CD4-positive, alpha-beta T cell treated with Interleukin-12 subunit alpha and Interleukin-12 subunit beta, for 1 hour (primary cell): ENCODE measurements around the gene APC.
A peak's percentile ranks its signal among the peaks of the same experiment; 100 is the strongest.

Source experiments
- DNase-seq: peaks from one replicate; pipeline ENCODE4 v3.0.0-alpha.2; 2020

Gene APC

DNA sequence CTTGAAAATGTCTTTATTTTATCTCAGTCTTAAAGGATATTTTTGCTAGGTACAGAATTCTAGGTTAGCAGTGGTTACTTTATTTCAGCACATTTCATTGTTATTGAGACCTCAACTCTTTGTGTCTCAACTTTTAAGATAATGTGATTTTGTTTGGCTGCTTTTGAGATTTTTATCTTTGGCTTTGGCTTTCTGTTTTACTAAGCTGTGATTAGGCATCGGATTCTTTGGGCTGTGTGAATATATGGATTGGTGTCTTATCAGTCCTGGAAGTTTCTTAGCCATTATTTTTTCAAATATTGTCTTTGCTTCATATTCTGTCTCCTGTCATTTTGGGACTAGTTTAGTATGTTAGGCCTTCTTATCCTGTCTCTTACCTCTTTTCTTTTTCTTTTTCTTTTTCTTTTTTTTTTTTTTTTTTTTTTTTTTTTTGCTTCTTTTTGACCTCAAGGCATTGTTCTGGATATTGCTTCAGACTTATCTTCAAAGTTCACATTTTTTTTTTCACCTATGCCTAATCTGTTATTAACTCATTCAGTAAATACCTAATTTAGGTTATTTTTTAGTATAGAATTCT, 20.1 kb upstream of the APC start:
- no peak for DNase-seq

DNA sequence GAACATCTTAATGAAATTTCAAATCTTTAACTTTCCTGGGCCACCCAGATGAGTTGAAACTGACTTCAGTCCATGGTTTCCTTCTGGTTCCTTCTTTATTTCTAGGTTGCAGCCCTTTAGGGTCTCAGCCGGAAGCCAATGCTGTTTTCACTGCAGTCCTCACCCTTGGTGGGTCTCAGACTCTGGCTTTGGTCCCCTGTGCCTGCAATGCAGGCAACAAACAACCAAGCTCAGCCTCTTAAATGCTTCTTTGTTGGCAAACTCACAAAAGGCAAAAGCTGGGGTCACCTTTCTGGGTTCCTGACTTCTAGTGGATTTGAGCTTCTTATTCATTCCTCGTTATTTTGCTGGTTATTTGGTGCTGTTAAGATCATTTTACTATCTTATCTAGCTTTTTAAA, 19.3 kb upstream of the APC start:
- DNase-seq, result no peak

DNA sequence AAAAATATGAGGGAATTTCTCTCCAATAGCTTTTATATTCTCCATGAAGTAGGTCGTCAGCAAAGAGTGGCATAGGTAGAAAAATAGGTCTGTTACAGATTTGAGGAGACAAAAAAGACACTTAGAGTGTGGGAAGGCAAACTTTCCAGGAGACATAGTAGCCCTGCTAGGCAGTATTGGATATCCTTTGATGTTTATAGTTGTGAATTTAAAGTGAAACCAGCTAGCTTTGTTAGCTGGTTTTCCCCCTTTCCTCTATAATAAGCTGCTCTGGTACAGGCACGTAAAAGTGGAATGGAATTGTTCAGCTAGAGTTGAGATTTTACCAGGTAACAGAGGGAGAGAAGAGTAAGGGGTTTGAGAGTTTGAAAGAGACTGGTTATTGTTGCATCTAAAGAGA, 17.1 kb upstream of the APC start:
- DNase-seq, result no peak

DNA sequence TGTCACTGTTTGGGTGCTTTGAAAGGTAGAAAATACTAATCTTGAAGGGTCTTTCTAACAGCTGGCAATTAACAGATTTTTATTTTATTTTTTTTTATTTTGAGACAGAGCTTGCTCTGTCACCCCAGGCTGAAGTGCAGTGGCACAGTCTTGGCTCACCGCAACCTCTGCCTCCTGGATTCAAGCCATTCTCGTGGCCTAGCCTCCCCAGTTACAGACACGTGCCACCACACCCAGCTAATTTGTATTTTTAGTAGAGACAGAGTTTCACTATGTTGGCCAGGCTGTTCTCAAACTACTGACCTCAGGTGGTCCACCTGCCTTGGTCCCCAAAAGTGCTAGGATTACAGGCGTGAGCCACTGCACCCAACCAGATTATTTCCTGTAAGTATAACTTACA, 12.8 kb upstream of the APC start:
- DNase-seq, result no peak

DNA sequence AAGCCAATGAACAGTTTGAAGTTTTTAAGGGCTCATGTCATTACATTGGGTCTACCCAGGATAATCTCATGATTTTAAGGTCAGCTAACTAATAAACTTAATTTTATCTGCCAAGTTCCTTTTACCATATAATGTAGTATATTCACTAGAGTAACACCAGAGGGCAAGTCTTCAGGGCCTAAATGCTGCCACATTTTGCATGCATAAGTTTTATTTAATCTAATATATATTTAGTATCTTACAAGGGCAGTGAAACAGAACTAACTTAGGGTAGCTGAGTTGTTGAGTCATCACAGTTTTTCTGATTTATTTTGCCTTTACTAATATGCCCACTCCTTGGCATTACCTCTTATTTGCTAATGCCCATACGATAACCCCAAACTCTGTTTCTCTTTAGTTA, 8.1 kb upstream of the APC start:
- DNase-seq, result no peak

DNA sequence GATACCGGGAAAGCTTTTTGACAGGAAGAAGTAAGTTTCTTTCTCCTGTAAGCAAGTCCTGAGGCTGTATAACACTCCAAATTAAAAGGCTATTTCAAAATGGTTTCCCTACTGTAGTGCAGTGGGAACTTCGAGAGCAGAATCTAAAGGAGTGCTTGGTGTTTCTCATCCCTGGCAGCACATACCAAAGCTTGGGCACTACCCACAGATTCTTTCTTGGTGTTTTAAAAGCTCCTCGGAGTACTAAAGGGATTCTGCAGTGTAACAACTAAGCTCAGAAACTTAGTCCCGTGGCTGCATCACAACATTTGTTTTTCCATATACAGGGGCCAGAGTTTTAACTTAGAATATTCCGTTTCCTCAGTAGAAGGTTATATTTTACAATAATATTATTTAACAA, 5.6 kb upstream of the APC start:
- no peak for DNase-seq

DNA sequence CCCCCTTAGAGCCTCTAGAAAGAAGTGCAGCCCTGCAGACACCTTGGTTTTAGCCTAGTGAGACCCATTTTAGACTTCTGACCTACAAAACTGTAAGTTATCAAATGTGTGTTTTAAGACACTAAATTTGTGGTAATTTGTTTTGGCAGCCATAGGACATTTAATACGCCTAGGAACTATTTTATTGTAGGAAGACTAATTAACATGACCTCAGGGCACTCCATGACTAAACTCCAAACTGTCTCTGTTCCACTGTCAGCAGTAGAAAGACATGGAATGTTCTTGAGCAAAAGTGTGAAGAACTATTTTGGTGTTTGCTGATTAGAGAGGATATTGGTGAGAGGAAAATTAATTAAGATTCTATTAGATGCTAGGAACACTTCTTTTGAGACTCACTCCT, 4.1 kb upstream of the APC start:
- no peak for DNase-seq

DNA sequence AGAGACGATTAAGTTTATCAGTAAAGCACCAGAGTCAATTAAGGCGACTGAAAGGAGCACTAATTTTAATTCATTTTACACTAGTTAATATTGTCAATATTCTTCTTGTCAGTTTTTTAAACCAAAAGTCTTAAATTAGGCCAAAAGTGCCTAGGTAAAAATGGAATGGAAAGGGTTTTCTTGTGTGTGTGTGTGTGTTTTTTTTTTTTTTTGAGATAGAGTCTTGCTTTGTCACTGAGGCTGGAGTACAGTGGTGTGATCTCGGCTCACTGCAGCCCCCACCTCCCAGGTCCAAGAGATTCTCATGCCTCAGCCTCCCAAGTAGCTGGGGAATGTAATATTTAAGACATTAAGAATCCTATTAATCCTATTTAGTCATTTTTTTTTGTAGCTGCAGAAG, 3.1 kb upstream of the APC start:
- no peak for DNase-seq

DNA sequence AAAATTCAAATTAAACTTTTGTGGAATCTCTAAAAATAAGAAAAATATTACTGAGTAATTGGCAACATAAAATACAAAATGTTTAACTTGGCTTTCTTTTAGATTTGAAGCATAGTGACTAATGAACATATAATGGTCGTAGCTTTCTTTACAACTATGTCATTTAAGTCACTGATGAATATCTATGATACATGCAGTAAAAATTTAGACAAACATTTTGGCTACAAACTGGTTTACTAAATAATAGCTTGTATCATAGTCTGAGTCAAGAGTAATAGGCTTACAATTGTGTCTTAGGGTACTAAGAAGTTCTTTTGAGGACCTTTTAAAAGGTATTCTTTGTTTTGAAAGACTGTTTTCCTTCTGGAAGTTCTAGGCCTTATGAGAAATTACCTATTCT, 2.0 kb upstream of the APC start:
- DNase-seq, result no peak

DNA sequence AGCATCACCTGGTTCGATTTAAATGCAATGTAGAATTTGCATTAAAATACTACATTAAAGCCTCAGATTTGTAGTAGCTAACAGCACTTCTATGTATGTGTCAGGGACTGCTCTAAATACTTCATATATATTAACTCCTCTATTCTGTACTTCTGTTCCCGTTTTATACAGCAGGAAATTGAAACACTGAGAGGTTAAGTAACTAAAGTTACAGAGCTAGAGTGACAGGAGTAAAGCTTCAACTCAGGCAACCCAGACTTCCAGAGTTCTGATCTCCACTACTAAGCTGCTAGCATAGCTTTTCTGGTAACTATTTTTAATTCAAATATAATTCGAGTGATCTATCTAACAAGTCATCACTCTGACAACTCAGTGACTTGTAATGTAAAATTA, 619 bp upstream of the APC start:
- no peak for DNase-seq

DNA sequence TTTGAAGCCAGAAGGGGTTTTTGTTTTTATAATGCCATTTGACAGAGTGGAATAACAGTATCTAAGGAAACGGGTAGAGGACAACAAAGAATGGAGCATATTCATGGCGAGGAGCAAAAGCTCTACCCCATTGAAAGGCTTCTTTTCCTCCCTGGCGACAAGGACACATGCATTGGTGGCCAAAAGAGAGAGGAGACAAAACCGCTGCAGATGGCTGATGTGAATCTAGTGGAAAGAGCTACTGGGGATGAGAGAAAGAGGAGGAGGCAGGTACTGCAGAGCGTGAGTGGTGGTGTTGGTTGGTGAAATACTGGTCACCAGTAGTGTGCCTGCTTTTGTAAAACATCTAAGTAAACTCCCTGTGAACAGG, 491 bp downstream of the APC start:
- peak; percentile 2 for DNase-seq

DNA sequence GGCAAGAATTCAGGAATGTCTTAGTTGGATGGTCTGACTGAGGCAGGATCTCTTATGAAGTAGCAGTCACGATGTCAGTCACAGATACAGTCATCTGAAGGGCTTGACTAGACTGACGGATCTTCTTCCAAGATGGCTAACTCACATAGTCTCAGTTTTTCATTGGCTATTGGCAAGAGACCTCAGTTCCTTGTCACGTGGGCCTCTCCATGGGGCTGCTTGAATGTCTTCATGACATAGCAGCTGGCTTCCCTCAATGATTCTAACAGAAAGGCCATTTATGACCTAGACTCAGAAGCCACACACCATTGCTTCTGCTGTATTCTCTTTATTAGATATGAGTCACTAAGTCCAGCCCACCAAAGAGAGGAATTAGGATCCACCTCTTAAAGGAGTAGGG, 4.7 kb downstream of the APC start:
- DNase-seq, result no peak

DNA sequence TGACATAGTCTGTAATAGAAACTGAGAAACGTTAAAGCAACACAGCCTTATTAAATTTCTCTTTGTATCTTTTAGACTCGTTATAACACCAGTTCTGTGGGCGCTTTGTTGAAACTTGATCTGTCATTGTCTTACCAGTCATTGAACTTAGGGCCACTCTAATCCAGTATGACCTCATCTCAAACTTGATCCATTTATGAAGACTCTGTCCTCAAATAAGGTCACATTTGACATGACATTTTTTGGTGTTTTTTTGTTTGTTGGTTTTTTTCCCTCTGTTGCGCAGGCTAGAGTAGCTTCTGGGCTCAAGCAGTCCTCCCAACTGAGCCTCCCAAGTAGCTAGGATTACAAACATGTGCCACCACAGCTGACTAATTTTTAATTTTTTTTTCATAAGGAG, 5.9 kb downstream of the APC start:
- no peak for DNase-seq

DNA sequence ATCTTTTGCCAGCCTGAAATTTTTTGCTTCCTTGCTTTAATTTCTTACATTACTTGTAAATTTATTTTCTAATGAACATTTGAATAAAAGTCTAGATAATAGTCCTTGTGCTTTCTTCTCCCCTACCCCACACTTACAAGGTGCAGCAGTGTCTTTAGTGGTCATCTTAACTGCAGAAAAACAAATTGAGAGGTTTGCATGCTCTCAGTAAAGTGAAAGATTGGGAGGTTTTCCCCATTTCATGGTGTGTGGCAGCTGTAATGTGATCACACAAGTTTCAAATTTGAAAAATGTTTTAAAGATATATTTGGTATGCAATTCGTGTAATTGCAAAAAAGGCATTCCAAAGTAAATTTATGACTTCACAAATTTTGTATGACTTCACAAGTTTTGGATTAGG, 14.7 kb downstream of the APC start:
- DNase-seq, result no peak

DNA sequence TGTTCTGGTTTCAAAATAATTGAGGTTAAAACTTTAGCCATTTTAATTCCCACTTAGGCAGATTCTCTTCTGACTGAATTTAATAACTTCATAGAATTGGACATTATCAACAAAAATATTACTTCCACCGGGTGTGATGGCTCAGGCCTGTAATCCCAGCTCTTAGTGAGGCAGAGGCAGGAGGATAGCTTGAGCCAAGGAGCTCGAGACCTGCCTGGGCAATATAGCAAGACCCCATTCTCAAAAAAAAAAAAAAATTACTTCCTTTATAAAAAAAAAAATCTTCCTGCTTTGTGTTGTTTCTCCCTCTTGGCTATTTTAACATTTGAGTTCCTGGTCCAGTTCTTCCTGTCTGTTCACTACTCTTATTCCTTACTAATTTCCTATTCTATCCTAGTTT, 18.0 kb downstream of the APC start:
- DNase-seq, result no peak

DNA sequence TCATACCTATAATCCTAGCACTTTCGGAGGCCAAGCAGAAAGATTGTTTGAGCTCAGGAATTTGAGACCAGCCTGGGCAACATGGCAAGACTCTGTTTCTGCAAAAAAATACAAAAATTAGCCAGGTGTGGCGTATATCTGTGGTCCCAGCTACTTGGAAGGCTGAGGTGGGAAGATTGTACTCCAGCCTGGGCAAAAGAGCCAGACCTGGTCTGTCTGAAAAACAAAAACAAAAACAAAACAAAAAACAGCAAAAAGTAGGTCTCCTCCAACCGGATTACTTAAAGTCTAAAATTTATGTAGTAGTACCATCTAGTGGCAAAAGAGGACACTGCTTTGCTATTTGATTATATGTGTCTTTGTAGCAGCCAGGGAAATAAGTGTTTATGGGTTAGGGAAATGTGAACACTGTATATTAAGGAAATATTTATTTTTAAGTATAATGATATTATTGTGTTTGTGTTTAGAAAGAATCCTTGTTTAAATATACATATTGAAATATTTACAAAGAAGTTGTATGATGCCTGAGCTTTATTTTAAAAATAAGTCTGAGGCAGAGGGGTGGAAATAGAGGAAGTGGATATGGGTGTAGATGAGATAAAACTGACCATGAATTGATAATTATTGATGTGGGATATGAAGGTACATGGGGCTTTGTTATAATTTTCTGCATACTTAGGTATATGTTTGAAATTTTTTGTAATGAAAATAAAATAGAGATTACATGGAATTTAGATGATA, 20.0 kb downstream of the APC start:
- DNase-seq, result peak; percentile 66

DNA sequence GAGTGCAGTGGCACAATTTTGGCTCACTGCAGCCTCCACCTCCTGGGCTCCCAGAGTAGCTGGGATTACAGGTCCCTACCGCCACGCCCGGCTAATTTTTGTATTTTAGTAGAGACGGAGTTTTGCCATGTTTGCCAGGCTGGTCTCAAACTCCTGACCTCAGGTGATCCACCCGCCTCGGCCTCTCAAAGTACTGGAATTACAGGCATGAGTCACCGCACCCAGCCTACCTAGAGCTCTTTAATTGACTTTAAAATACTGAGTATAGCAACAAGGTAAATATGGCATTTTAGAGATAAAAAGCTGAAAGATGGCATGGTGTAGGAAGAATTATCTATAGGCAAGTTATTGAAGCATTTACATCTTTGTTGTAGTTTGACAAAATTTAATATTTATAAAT, 21.0 kb downstream of the APC start:
- DNase-seq, result no peak

DNA sequence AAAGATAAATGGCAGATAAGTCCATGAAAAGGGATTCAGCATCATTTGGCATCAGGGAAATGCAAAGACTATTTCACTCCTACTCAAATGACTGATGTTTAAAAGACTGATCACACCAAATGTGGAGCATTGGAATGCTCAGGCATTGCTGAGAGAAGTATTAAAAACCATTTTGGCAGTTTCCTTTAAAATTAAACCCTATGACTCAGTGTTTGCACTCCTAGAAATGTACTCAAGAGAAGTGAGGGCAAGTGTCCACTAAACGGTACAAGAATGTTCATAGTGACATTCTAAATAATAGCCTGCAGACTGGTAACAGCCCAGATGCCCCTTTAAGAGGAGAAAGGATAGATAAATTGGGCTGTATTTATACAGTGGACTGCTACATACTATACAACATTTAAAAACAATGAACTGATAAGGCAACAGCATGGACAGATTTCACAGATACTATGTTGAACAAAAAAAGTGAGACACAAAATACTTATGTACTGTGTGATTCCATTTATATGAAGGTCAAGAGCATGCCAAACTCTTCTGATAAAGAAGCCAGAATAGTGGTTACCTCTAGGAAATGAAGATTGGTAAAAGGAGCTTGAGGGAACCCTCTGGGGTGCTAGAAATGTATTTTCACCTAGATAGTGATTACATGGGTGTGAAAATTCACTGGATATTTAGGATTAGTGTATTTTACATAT, 24.6 kb downstream of the APC start:
- DNase-seq, result no peak

DNA sequence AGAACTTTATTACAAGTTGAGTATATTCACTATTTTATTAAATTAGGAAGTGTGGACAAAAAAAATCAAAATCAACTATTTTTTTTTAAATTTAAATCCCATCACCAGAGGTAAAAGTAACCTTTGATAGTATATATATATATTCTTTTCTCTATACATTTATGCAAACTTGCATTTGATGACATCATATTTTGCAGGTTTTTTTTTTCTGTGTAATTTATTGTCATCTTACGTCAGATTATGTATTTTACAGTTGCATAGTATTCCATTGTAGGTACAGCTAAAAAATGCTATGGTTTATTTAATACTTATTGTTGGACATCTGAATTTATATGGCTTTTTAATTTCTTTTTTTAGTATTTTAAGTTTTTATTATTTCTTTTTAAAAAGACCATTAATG, 25.5 kb downstream of the APC start:
- DNase-seq, result no peak

DNA sequence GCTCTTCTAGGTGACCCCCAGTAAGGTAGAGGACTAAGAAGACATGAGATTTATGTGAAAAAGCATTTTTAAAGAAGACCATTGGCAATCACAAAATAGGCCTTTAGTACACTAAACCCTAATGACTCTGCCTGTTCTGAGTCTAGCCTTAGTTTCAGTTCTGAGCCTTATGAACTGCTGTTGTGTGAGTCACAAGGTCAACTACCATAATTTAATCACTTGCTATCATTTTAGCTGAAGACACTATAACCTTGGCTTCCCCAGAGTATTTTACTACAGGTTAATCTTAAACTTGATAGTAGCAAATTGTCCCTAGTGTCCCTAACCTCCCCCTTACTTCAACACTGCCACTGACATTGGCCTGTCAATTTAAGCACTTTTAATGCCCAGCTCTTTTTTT, 34.4 kb downstream of the APC start:
- DNase-seq, result no peak

DNA sequence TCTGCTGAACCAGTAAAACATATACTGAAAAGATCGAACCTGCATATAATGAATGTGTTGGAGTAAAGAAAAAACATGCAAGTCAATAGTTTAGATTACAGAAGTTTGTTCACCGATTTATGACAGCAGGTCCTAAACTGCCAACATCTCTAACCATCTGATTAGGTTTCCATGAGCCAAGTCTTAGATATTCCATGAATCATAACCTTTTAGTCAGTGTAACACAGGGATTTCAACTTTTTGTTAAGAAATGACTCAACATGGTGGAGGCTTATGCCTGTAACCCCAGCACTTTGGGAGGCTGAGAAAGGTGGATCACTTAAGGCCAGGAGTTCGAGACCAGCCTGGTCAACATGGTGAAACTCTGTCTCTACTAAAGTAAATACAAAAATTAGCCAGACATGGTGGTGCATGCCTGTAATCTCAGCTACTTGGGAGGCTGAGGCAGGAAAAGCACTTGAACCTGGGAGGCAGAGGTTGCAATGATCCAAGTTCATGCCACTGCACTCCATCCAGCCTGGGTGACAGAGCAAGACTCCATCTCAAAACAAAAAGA, 38.7 kb downstream of the APC start:
- DNase-seq, result no peak

DNA sequence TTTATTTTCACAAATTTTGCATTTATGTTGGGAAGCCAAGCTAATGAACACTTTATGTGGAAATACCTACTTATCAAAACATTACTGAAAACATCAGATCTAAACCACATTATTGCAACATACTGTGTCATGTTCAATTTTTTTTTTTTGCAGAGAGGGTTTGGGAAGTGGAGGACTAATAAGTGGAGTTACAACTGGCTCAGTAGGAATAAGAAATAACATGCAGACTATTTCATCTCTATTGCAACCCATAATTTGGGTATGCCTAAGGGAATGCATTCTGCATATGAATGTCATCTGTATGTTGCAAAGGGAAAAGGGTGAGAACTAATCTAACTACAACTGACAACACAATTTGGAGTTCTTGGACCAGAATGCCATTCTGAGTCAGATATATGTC, 41.8 kb downstream of the APC start:
- DNase-seq, result no peak

DNA sequence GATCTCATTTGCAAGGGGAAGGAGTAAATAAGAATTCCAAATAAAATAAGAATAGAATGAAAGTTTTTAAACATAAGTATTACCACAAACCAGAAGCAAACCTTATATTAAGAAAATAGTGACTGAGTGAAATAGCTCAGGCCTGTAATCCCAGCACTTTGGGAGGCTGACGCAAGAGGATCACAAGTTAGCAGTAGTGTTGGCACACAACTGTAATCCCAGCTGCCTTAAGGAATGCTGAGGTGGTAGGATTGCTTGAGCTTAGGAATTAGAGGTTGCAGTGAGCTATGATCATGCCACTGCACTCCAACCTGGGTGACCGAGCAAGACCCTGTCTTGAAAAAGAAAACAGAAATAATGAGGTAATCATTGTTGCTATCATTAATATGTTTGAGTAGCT, 47.0 kb downstream of the APC start:
- DNase-seq, result no peak

DNA sequence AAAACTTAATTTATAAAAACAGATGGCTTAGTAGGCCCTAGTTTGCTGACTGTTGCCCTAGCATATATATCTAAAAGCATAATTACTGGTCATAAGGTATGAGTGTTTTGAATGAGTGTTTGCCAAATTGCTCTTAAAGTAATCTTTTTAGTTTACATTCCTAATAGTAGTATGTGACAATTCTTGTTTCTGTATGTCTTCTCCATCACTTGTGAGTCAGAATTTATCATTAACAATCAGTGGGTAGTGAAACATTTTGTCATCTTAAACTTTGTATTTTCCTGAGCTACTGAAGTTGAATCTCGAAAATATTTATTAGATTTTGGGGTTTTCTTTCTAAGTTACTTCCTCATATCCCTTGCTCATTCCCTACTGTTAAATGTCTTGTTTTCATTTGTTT, 49.6 kb downstream of the APC start:
- DNase-seq, result no peak

DNA sequence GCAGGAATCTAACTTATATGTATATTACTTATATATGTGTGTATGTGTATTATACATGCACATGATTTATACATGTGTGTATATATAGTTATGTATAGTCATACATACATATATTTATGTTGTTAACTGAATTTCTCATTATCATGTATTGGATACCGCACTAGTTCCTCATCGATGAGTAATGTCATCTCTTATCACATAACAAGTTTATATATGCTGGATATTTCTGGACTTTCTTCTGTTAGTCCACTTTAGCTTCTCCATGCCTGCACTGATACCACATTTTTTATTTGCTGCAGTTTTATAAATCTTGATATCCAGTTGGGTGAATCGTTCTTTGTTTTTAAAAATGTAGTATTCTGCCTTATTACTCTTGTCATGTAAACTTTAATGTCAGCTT, 50.2 kb downstream of the APC start:
- DNase-seq, result no peak
